ENCODE results near the gene PSME3.

DNA sequence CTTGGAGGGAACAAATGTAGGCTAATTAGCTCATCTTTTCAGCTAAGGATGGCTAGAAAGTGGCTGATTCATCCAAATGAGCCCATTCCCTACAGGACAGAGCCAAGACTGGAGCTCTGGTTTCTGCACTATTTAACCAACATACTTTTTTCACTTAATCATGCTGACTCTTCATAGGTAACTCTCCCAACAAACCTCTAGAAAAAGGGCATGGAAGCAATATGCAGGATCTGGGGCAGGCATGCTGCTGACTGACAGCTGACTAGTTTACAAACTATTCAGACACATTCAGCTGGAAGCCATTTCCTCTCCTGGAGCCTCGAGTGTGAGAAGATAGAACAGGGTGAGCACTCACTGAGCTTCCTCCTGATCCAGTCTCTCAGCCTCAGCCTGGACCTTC lies 15.3 kb upstream of the PSME3 start:
- TF ChIP-seq EGR1 (IDR thresholded peaks at IDR 0.05) (no peak), CEBPB (IDR thresholded peaks at IDR 0.05) (no peak), EP300 (IDR thresholded peaks at IDR 0.05; ENCODE audit: borderline replicate concordance) (no peak), TAF1 (IDR thresholded peaks at IDR 0.05; ENCODE audit: low read depth) (no peak), YY1 (IDR thresholded peaks at IDR 0.05; ENCODE audit: low read depth) (no peak), RAD21 (IDR thresholded peaks at IDR 0.05; ENCODE audit: low read depth) (no peak), CREB1 (IDR thresholded peaks at IDR 0.05; ENCODE audit: low read depth) (no peak), TCF12 (IDR thresholded peaks at IDR 0.05; ENCODE audit: low read depth) (no peak), FOXM1 (IDR thresholded peaks at IDR 0.05; ENCODE audit: borderline replicate concordance, low read depth) (no peak)
- TF ChIP-seq, protein P1, sequence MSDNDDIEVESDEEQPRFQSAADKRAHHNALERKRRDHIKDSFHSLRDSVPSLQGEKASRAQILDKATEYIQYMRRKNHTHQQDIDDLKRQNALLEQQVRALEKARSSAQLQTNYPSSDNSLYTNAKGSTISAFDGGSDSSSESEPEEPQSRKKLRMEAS (IDR thresholded peaks at IDR 0.05) = no peak
- TF ChIP-seq, protein P2, sequence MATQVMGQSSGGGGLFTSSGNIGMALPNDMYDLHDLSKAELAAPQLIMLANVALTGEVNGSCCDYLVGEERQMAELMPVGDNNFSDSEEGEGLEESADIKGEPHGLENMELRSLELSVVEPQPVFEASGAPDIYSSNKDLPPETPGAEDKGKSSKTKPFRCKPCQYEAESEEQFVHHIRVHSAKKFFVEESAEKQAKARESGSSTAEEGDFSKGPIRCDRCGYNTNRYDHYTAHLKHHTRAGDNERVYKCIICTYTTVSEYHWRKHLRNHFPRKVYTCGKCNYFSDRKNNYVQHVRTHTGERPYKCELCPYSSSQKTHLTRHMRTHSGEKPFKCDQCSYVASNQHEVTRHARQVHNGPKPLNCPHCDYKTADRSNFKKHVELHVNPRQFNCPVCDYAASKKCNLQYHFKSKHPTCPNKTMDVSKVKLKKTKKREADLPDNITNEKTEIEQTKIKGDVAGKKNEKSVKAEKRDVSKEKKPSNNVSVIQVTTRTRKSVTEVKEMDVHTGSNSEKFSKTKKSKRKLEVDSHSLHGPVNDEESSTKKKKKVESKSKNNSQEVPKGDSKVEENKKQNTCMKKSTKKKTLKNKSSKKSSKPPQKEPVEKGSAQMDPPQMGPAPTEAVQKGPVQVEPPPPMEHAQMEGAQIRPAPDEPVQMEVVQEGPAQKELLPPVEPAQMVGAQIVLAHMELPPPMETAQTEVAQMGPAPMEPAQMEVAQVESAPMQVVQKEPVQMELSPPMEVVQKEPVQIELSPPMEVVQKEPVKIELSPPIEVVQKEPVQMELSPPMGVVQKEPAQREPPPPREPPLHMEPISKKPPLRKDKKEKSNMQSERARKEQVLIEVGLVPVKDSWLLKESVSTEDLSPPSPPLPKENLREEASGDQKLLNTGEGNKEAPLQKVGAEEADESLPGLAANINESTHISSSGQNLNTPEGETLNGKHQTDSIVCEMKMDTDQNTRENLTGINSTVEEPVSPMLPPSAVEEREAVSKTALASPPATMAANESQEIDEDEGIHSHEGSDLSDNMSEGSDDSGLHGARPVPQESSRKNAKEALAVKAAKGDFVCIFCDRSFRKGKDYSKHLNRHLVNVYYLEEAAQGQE (IDR thresholded peaks at IDR 0.05; ENCODE audit: low read depth) = no peak
- TF ChIP-seq, protein P3, sequence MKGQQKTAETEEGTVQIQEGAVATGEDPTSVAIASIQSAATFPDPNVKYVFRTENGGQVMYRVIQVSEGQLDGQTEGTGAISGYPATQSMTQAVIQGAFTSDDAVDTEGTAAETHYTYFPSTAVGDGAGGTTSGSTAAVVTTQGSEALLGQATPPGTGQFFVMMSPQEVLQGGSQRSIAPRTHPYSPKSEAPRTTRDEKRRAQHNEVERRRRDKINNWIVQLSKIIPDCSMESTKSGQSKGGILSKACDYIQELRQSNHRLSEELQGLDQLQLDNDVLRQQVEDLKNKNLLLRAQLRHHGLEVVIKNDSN (IDR thresholded peaks at IDR 0.05) = no peak
